C4-2B (cell line): ENCODE measurements around the gene MTA3.

ENCODE experiments used
- ZFX ChIP-seq: fragments of 450-650 bp; IDR thresholded peaks from 2 replicates; pipeline ENCODE4 v1.6.1; 2017
- TF ChIP-seq, protein P1 (sequence below): fragments of 450-650 bp; conservative IDR thresholded peaks from 2 replicates; pipeline ENCODE4 v1.5.1; 2017; ENCODE audit warnings: mild to moderate bottlenecking

DNA sequence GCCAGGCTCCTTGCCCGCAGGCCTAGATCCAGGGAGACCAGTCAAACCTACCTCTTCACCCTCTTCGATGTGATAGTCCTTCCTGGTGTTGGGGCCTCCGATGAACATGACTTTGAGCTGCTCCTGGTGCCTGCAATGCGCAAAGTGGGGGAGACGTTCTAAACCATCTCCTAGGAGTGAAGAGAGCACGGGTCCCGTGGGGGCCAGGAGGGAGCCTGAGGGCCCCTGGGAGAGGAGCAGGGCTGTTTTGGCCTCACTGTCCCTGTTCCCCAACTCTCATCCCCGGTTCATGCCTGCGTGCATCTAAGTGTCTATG lies 220.0 kb downstream of the MTA3 start:
- TF ChIP-seq, protein P1, sequence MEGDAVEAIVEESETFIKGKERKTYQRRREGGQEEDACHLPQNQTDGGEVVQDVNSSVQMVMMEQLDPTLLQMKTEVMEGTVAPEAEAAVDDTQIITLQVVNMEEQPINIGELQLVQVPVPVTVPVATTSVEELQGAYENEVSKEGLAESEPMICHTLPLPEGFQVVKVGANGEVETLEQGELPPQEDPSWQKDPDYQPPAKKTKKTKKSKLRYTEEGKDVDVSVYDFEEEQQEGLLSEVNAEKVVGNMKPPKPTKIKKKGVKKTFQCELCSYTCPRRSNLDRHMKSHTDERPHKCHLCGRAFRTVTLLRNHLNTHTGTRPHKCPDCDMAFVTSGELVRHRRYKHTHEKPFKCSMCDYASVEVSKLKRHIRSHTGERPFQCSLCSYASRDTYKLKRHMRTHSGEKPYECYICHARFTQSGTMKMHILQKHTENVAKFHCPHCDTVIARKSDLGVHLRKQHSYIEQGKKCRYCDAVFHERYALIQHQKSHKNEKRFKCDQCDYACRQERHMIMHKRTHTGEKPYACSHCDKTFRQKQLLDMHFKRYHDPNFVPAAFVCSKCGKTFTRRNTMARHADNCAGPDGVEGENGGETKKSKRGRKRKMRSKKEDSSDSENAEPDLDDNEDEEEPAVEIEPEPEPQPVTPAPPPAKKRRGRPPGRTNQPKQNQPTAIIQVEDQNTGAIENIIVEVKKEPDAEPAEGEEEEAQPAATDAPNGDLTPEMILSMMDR = no peak
- TF ChIP-seq ZFX = no peak
